PFSK-1 (cell line): ENCODE data around the gene NID1.

Source experiments
- FOXP2 ChIP-seq: optimal IDR thresholded peaks from 2 replicates; pipeline ENCODE3; 2011; ENCODE audit warnings: borderline replicate concordance, control low read depth, inconsistent platforms; ENCODE audit not compliant: insufficient read depth; ENCODE audit errors: extremely low read length, extremely low read depth
- POLR2AphosphoS5 ChIP-seq: IDR thresholded peaks from 2 replicates; pipeline ENCODE4 v1.6.1; 2012; ENCODE audit warnings: low read depth, mild to moderate bottlenecking, control low read depth, low read length, moderate library complexity
- TF ChIP-seq, protein P1 (sequence below), 2 experiments: IDR thresholded peaks; 2 replicates each; pipeline versions ENCODE4 v1.6.1 to v1.8.0; 2011 to 2012; ENCODE audit warnings: low read depth in 2 of 2, low read length in 2 of 2, control low read depth in 1 of 2, inconsistent platforms in 1 of 2, mild to moderate bottlenecking in 1 of 2, moderate library complexity in 1 of 2; ENCODE audit not compliant: insufficient read depth in 1 of 2

DNA sequence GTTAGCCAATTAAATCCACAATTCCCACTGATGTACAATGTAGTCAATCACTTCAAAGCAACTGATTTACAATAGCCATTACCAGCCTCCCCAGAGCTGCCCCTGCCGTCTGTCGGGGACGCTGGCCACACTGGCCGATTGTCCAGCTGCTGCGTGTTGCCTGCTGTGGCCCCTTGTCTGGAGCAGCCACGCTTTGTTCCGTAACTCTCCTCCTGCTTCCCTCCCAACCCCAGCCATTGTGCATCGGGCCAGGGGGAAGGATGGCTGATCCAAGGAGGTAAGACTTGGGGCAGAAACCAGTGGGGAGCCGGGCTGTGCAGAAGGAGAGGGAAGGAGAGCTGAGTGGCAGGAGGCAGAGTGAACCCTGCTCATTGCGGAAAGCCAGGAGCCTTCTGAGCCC lies 114.6 kb downstream of the NID1 start:
- TF ChIP-seq, protein P1, sequence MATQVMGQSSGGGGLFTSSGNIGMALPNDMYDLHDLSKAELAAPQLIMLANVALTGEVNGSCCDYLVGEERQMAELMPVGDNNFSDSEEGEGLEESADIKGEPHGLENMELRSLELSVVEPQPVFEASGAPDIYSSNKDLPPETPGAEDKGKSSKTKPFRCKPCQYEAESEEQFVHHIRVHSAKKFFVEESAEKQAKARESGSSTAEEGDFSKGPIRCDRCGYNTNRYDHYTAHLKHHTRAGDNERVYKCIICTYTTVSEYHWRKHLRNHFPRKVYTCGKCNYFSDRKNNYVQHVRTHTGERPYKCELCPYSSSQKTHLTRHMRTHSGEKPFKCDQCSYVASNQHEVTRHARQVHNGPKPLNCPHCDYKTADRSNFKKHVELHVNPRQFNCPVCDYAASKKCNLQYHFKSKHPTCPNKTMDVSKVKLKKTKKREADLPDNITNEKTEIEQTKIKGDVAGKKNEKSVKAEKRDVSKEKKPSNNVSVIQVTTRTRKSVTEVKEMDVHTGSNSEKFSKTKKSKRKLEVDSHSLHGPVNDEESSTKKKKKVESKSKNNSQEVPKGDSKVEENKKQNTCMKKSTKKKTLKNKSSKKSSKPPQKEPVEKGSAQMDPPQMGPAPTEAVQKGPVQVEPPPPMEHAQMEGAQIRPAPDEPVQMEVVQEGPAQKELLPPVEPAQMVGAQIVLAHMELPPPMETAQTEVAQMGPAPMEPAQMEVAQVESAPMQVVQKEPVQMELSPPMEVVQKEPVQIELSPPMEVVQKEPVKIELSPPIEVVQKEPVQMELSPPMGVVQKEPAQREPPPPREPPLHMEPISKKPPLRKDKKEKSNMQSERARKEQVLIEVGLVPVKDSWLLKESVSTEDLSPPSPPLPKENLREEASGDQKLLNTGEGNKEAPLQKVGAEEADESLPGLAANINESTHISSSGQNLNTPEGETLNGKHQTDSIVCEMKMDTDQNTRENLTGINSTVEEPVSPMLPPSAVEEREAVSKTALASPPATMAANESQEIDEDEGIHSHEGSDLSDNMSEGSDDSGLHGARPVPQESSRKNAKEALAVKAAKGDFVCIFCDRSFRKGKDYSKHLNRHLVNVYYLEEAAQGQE (IDR thresholded peaks at IDR 0.05; ENCODE audit: insufficient read depth in 1 of 2, low read depth in 2 of 2, low read length in 2 of 2) = no peak
- no peak for TF ChIP-seq POLR2AphosphoS5
- no peak for TF ChIP-seq FOXP2
